Caco-2 (cell line): ENCODE results near the gene DHX57. TPM values are rescaled to one million over a fixed set of nuclear protein-coding genes. Genes with fewer than 3 reads are reported as not detected.

Experiments used
- BruUV-seq: library from RNA; stranded (reverse); fragments of 400-500 nt; replicated peaks from 2 replicates; lab custom pipeline; 2021; lab: Mats Ljungman, UMichigan
- CTCF ChIA-PET: fragments of 300-600 bp; sonication (Branson Sonifier 250); formaldehyde crosslinking; loops from one replicate; lab custom pipeline; 2022; ENCODE audit warnings: antibody characterized with exemption; lab: Charles Lee
- POLR2A ChIA-PET: fragments of 300-600 bp; sonication (Branson Sonifier 250); formaldehyde crosslinking; loops from one replicate; lab custom pipeline; 2022; ENCODE audit warnings: antibody characterized with exemption; lab: Charles Lee
- DNase-seq, 2 experiments: peaks; one replicate each; pipeline versions ENCODE4 v3.0.0 to v3.0.0-alpha.2; 2020 to 2022
- H3K27me3 ChIP-seq: replicated peaks from 2 replicates; pipeline ENCODE4 v1.6.0; 2011; ENCODE audit warnings: low read length; ENCODE audit not compliant: control insufficient read depth, insufficient read depth
- H3K36me3 ChIP-seq: 2 replicates; pipeline ENCODE4 v1.5.1; 2011; ENCODE audit warnings: low read length; ENCODE audit not compliant: control insufficient read depth, insufficient read depth
- H3K4me1 ChIP-seq: fragments of 250-450 bp; sonication (Bioruptor Pico); 2 replicates; pipeline ENCODE4 v1.5.1; 2020; ENCODE audit warnings: mild to moderate bottlenecking
- H3K4me3 ChIP-seq: 2 replicates; pipeline ENCODE4 v1.5.1; 2011; ENCODE audit warnings: low read depth, mild to moderate bottlenecking, control low read depth, low read length
- H3K9me3 ChIP-seq: fragments of 250-450 bp; sonication (Bioruptor Pico); 2 replicates; pipeline ENCODE4 v1.5.1; 2020; ENCODE audit warnings: mild to moderate bottlenecking, moderate library complexity
- H3K27ac Mint-ChIP-seq: one replicate; pipeline ENCODE4 v1.8.0; 2022; ENCODE audit warnings: mixed read lengths; ENCODE audit not compliant: unreplicated experiment
- H3K27me3 Mint-ChIP-seq: one replicate; pipeline ENCODE4 v1.8.0; 2022; ENCODE audit warnings: mixed read lengths; ENCODE audit not compliant: insufficient read depth, unreplicated experiment
- H3K36me3 Mint-ChIP-seq: one replicate; pipeline ENCODE4 v1.8.0; 2022; ENCODE audit warnings: mild to moderate bottlenecking, mixed read lengths; ENCODE audit not compliant: insufficient read depth, unreplicated experiment
- H3K4me1 Mint-ChIP-seq: one replicate; pipeline ENCODE4 v1.8.0; 2022; ENCODE audit warnings: low read depth, mixed read lengths; ENCODE audit not compliant: unreplicated experiment
- H3K4me3 Mint-ChIP-seq: one replicate; pipeline ENCODE4 v1.8.0; 2022; ENCODE audit warnings: mild to moderate bottlenecking, moderate library complexity, mixed read lengths; ENCODE audit not compliant: unreplicated experiment
- H3K9me3 Mint-ChIP-seq: one replicate; pipeline ENCODE4 v1.8.0; 2022; ENCODE audit warnings: mixed read lengths; ENCODE audit not compliant: unreplicated experiment
- intact Hi-C: fragments of 100-400 bp; cut with micrococcal nuclease; formaldehyde crosslinking; loops from one replicate; pipeline ENCODE4 v1.10.0; 2022; ENCODE audit not compliant: unreplicated experiment
- total RNA-seq: library from RNA; stranded (reverse); gene quantifications from 2 replicates; pipeline ENCODE4 v1.2.3, GENCODE V29; 2022
- TF ChIP-seq, protein P1 (sequence below), 2 experiments: fragments of 200-600 bp in 1 of 2; IDR thresholded peaks; 1 replicate in 1 of 2; 2 replicates in 1 of 2; pipeline versions ENCODE4 v1.5.1 to v1.8.0; 2011 to 2022; ENCODE audit warnings: antibody characterized with exemption in 1 of 2, control low read depth in 1 of 2, inconsistent platforms in 1 of 2, low read depth in 1 of 2, low read length in 1 of 2, mild to moderate bottlenecking in 1 of 2, moderate library complexity in 1 of 2; ENCODE audit not compliant: insufficient read depth in 1 of 2, severe bottlenecking in 1 of 2, unreplicated experiment in 1 of 2

Gene DHX57
- total RNA-seq, 1 experiment from 2014 or later, result 20.6 TPM

DNA sequence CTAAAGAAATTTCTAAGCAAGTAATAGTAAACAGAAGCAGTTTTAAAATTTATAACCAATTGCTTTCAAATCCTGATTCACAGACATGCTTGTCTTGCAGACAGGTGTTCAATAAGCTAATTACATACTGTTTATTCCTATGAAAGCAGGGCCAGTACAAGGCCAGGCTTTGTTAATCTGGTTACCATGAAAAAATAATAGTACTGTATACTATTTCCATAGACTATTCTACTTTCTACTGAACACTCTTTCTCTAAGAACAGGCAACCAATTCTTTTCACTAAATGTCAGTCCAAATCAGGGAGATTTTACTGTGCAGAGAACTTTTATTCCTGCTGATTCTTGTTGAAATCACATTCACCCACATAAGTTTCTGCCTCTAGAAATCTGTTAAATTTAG, 121.7 kb downstream of the DHX57 start:
- no peaks in the 10 kb centered on the region for H3K27me3 ChIP-seq
- intact Hi-C loops, result loop anchor here (5.0 kb wide), 2 partner anchors 83 to 377 kb away; partner anchors contain the start of gene ATL2
- peaks cover 29% of the 10 kb centered on the region for H3K36me3 Mint-ChIP-seq
- H3K4me3 ChIP-seq, result no peak overlapping the region
- H3K9me3 Mint-ChIP-seq, result no peaks in the 10 kb centered on the region
- no peaks in the 10 kb centered on the region for H3K9me3 ChIP-seq
- POLR2A ChIA-PET, result no interaction called here
- no TSS peak for BruUV-seq
- CTCF ChIA-PET, result no interaction called here
- H3K4me1 ChIP-seq, result 0 out of 2 replicates have a peak, but pooled peaks cover 5% of the 10 kb centered on the region
- TF ChIP-seq, protein P1, sequence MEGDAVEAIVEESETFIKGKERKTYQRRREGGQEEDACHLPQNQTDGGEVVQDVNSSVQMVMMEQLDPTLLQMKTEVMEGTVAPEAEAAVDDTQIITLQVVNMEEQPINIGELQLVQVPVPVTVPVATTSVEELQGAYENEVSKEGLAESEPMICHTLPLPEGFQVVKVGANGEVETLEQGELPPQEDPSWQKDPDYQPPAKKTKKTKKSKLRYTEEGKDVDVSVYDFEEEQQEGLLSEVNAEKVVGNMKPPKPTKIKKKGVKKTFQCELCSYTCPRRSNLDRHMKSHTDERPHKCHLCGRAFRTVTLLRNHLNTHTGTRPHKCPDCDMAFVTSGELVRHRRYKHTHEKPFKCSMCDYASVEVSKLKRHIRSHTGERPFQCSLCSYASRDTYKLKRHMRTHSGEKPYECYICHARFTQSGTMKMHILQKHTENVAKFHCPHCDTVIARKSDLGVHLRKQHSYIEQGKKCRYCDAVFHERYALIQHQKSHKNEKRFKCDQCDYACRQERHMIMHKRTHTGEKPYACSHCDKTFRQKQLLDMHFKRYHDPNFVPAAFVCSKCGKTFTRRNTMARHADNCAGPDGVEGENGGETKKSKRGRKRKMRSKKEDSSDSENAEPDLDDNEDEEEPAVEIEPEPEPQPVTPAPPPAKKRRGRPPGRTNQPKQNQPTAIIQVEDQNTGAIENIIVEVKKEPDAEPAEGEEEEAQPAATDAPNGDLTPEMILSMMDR (IDR thresholded peaks at IDR 0.05; ENCODE audit: insufficient read depth in 1 of 2, low read depth in 1 of 2, low read length in 1 of 2, severe bottlenecking in 1 of 2, unreplicated experiment in 1 of 2), result no peak
- DNase-seq, result no peak
- no peak overlapping the region for H3K27ac Mint-ChIP-seq
- 0 out of 2 replicates have a peak, but pooled peaks cover 3% of the 10 kb centered on the region for H3K36me3 ChIP-seq
- H3K27me3 Mint-ChIP-seq, result peaks cover 3% of the 10 kb centered on the region
- H3K4me1 Mint-ChIP-seq, result peaks cover 23% of the 10 kb centered on the region
- H3K4me3 Mint-ChIP-seq, result no peak overlapping the region

DNA sequence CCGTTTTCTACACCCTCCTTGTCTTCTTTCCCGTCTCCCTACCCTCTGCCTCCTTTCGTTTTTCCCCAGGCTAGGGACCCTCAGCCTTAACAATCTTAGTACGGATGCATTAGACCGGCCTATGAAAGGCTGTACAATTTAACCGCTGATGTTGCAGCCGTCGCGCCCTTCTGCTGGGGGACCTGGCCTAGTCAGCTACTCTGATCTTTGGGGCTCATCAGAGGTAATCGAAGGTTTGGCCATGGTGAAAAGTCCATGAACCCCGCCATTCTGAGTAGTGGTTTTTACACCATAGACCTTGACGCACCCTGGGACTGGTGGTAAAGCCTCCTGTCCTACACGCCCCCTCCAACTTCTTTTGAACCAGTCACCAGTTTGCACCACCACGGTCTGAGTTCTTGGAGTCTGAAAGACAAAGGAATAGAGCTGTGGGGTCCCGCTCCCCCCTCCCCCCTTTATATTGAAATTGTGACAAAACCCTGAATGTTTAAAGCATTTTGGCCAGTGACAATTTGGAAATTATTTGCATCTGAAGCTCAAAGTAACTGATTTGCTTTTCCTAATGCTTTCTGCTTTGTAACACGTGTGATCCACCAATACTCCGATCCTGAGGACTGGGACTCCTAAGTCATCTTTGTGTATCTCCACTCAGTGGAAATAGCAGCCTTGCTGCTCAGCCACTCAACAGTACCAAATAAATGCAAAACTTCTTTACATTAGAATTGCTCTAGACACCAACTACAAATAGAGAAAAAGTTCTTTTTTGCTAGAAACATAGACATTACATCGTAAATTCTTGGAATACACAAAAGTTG, 123.9 kb downstream of the DHX57 start:
- Mint-ChIP-seq H3K36me3 (peaks cover 52% of the 10 kb centered on the region), H3K9me3 (no peaks in the 10 kb centered on the region), H3K27ac (peak overlapping the region; percentile 100), H3K27me3 (peaks cover 3% of the 10 kb centered on the region), H3K4me3 (peak overlapping the region; percentile 99), H3K4me1 (peaks cover 42% of the 10 kb centered on the region)
- CTCF ChIA-PET, result interaction anchor here (0.6 to 1.1 kb wide), 5 partner anchors 9 to 376 kb away, joined by 3 to 11 read pairs (median 3); no protein-coding TSS in a partner anchor
- peaks cover 6% of the 10 kb centered on the region for H3K36me3 ChIP-seq
- POLR2A ChIA-PET, result interaction anchor here (0.5 to 2.4 kb wide), 96 partner anchors 8 to 1749 kb away, joined by 3 to 46 read pairs (median 4); partner anchors contain the start of genes CEBPZ, DHX57, GALM and GEMIN6
- TF ChIP-seq, protein P1 (IDR thresholded peaks at IDR 0.05; ENCODE audit: insufficient read depth in 1 of 2, low read depth in 1 of 2, low read length in 1 of 2, severe bottlenecking in 1 of 2, unreplicated experiment in 1 of 2), result no peak
- H3K4me1 ChIP-seq, result peaks cover 24% of the 10 kb centered on the region
- TSS peak; percentile 41 for BruUV-seq
- H3K9me3 ChIP-seq, result no peaks in the 10 kb centered on the region
- peak overlapping the region; percentile 48 for H3K4me3 ChIP-seq
- no peaks in the 10 kb centered on the region for H3K27me3 ChIP-seq
- intact Hi-C loops, result loop anchor here (1.0 to 5.0 kb wide), 3 partner anchors 26 to 375 kb away; partner anchors contain the start of genes ATL2 and GEMIN6
- no peak for DNase-seq

GRCh38 chr2:38750891-38751595, 124.7 kb downstream of the DHX57 start, which contains the start of gene SRSF7:
Gene SRSF7, minus strand, starts transcription at chr2:38751361. Its CDS starts 105 bp downstream, at chr2:38751256.
- H3K4me3 Mint-ChIP-seq, result peak within 1 kb of the TSS; percentile 99
- H3K9me3 Mint-ChIP-seq, result no peaks in the 10 kb centered on the region
- Histone ChIP-seq H3K27me3 (no peaks in the 10 kb centered on the region), H3K36me3 (peaks cover 6% of the 10 kb centered on the region), H3K4me1 (peaks cover 31% of the 10 kb centered on the region), H3K4me3 (peak within 1 kb of the TSS; percentile 90), H3K9me3 (no peaks in the 10 kb centered on the region)
- H3K4me1 Mint-ChIP-seq, result peaks cover 50% of the 10 kb centered on the region
- H3K27me3 Mint-ChIP-seq, result peaks cover 3% of the 10 kb centered on the region
- peaks cover 59% of the 10 kb centered on the region for H3K36me3 Mint-ChIP-seq
- ChIA-PET CTCF (interaction anchor here (0.6 to 1.1 kb wide), 4 partner anchors 21 to 375 kb away, joined by 3 to 11 read pairs (median 4); no protein-coding TSS in a partner anchor), POLR2A (interaction anchor here (0.5 to 2.4 kb wide), 102 partner anchors 8 to 1748 kb away, joined by 3 to 46 read pairs (median 4); partner anchors contain the start of genes CEBPZ, DHX57, GALM and GEMIN6)
- TF ChIP-seq, protein P1 (IDR thresholded peaks at IDR 0.05; ENCODE audit: insufficient read depth in 1 of 2, low read depth in 1 of 2, low read length in 1 of 2, severe bottlenecking in 1 of 2, unreplicated experiment in 1 of 2), result no peak
- H3K27ac Mint-ChIP-seq, result peak within 1 kb of the TSS; percentile 100
- peak; percentile 97 to 99 for DNase-seq
- no TSS peak for BruUV-seq
- intact Hi-C loops, result loop anchor here (1.0 to 5.0 kb wide), 3 partner anchors 27 to 374 kb away; partner anchors contain the start of genes ATL2 and GEMIN6
